Measurements from ENCODE around the gene ST8SIA6.

GRCh38 chr10:17353568-17354300, 100.7 kb downstream of the ST8SIA6 start:
- TF ChIP-seq CTCF (conservative IDR thresholded peaks at IDR 0.05; ENCODE audit: low read length) (no peak), EZH2phosphoT487 (IDR thresholded peaks at IDR 0.05; ENCODE audit: borderline replicate concordance) (no peak)

All from Loucy (cell line).